ENCODE results near the gene COTL1. TPM values are rescaled to one million over a fixed set of nuclear protein-coding genes. Genes with fewer than 3 reads are reported as not detected.
A peak's percentile ranks its signal among the peaks of the same experiment; 100 is the strongest.

The COTL1 gene
- total RNA-seq, 1 experiment from 2014 or later: 102 TPM

DNA sequence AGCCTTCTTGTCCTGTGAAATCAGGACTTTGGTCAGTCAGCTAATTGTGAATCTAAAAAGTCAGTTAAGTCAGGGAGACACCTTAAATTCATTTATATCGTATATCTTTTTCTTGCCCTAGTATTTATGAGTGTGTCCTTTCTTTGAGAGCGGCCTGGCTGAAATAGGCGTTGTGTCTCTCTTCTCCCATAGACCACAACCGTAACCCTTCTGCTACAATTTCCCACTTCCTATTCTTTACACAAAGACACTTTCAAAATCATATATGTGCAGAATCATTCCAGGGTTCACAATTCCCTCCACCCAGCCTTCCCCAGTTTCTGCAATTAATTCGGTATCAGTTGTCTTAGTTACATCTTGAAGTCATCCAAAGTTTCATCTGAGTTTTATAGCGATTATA is 14.0 kb upstream of the COTL1 start (continued):
- TF ChIP-seq, protein P1, sequence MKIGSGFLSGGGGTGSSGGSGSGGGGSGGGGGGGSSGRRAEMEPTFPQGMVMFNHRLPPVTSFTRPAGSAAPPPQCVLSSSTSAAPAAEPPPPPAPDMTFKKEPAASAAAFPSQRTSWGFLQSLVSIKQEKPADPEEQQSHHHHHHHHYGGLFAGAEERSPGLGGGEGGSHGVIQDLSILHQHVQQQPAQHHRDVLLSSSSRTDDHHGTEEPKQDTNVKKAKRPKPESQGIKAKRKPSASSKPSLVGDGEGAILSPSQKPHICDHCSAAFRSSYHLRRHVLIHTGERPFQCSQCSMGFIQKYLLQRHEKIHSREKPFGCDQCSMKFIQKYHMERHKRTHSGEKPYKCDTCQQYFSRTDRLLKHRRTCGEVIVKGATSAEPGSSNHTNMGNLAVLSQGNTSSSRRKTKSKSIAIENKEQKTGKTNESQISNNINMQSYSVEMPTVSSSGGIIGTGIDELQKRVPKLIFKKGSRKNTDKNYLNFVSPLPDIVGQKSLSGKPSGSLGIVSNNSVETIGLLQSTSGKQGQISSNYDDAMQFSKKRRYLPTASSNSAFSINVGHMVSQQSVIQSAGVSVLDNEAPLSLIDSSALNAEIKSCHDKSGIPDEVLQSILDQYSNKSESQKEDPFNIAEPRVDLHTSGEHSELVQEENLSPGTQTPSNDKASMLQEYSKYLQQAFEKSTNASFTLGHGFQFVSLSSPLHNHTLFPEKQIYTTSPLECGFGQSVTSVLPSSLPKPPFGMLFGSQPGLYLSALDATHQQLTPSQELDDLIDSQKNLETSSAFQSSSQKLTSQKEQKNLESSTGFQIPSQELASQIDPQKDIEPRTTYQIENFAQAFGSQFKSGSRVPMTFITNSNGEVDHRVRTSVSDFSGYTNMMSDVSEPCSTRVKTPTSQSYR (CRISPR knock-in tag; IDR thresholded peaks at IDR 0.05): no peak
- TF ChIP-seq ZNF219 (CRISPR knock-in tag; IDR thresholded peaks at IDR 0.05; ENCODE audit: borderline replicate concordance): no peak
- TF ChIP-seq, protein P2, sequence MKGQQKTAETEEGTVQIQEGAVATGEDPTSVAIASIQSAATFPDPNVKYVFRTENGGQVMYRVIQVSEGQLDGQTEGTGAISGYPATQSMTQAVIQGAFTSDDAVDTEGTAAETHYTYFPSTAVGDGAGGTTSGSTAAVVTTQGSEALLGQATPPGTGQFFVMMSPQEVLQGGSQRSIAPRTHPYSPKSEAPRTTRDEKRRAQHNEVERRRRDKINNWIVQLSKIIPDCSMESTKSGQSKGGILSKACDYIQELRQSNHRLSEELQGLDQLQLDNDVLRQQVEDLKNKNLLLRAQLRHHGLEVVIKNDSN (CRISPR knock-in tag; IDR thresholded peaks at IDR 0.05): no peak

DNA sequence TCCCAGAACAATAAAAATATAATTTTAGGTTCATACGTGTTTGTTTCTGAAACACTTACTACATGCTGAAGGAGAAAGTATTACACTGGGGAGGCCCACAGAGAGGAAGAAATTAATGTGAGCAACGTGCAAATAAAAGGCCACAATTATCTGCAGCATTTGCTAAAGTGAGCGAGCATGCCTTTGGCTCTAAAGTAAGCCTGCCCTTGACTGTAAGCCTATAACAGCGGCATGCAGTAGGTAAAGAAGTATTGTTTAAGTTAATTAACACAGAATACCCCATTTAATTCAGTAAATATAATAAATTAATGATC is 13.2 kb upstream of the COTL1 start:
- no peaks in the 10 kb centered on the region for H3K27me3 Mint-ChIP-seq (ENCODE audit: low read depth)
- peaks cover 6% of the 10 kb centered on the region for H3K4me1 Mint-ChIP-seq
- TF ChIP-seq CREB1 (CRISPR knock-in tag; IDR thresholded peaks at IDR 0.05) (no peak), ATF1 (CRISPR knock-in tag; IDR thresholded peaks at IDR 0.05) (no peak)
- TF ChIP-seq, protein P3, sequence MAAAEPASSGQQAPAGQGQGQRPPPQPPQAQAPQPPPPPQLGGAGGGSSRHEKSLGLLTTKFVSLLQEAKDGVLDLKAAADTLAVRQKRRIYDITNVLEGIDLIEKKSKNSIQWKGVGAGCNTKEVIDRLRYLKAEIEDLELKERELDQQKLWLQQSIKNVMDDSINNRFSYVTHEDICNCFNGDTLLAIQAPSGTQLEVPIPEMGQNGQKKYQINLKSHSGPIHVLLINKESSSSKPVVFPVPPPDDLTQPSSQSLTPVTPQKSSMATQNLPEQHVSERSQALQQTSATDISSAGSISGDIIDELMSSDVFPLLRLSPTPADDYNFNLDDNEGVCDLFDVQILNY (CRISPR knock-in tag; IDR thresholded peaks at IDR 0.05): no peak
- CTCF ChIA-PET: no interaction called here
- H3K27ac Mint-ChIP-seq: no peak overlapping the region
- no peak overlapping the region for H3K4me3 Mint-ChIP-seq
- H3K9me3 Mint-ChIP-seq: no peaks in the 10 kb centered on the region
- POLR2A ChIA-PET: no interaction called here
- no peak for DNase-seq (ENCODE audit: low spot score)
- no peak for ATAC-seq
- no peaks in the 10 kb centered on the region for H3K36me3 Mint-ChIP-seq

DNA sequence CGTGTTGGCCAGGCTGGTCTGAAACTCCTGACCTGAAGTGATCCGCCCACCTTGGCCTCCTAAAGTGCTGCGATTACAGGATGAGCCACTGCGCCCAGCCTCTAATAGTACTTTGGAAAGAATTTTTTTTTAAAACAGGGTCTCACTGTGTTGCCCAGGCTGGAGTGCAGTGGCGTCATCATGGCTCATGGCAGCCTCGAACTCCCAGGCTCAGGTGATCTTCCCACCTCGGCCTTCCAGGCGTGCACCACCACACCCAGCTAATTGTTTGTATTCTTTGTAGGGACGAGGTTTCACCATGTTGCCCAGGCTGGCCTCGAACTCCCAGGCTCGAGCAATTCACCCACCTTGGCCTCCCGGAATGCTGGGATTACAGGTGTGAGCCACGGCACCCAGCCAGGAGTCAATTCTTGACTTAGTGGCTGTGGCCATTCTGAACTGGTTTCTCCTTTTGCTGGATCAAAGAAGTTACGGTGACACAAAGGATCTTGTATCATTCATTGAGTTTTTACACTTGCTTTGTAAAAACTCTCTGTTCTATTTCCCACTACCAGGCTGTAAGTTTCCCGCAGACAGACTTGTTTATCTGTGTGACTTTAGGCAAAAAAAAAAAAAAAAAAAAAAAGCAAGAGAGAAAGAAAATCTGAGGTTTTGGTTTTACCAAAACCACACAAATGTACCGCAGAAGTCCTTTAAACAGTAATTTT is 12.7 kb upstream of the COTL1 start:
- ATAC-seq (no peak), DNase-seq (ENCODE audit: low spot score) (no peak)
- ChIA-PET POLR2A (no interaction called here), CTCF (no interaction called here)
- Mint-ChIP-seq H3K4me3 (no peak overlapping the region), H3K27me3 (ENCODE audit: low read depth) (no peaks in the 10 kb centered on the region), H3K36me3 (no peaks in the 10 kb centered on the region), H3K9me3 (no peaks in the 10 kb centered on the region), H3K4me1 (peaks cover 9% of the 10 kb centered on the region), H3K27ac (no peak overlapping the region)
- peak; percentile 68; the same call in 1 of the 2 replicates for TF ChIP-seq ZNF121 (CRISPR knock-in tag; IDR thresholded peaks at IDR 0.05)
- no peak for TF ChIP-seq CBFB (CRISPR knock-in tag; IDR thresholded peaks at IDR 0.05; ENCODE audit: low read depth)

DNA sequence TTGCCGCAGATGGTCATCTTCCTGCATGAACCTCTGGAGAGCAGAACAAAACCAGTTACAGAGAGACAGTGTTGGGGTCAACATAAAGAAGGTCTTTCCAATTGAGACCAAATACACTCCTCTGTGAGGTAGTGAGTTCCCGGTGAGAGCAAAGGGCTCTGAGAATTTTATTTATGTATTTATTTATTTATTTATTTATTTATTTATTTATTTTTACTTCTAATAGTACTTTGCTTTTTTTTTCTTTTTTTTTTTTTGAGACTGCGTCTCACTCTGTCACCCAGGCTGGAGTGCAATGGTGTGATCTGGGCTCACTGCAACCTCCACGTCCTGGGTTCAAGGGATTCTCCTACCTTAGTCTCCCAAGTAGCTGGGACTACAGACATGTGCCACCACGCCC is 12.1 kb upstream of the COTL1 start:
- Mint-ChIP-seq H3K27me3 (ENCODE audit: low read depth) (no peaks in the 10 kb centered on the region), H3K27ac (no peak overlapping the region; the same call in 1 of the 2 replicates), H3K36me3 (no peaks in the 10 kb centered on the region), H3K4me3 (no peak overlapping the region), H3K4me1 (peaks cover 10% of the 10 kb centered on the region), H3K9me3 (no peaks in the 10 kb centered on the region)
- no peak for DNase-seq (ENCODE audit: low spot score)
- no peak for ATAC-seq
- ChIA-PET POLR2A (interaction anchor here (0.5 kb wide), 2 partner anchors 109 to 356 kb away, joined by 3 to 5 read pairs; no protein-coding TSS in a partner anchor), CTCF (interaction anchor here (0.6 to 1.7 kb wide), 6 partner anchors 10 to 96 kb away, joined by 3 to 10 read pairs (median 3); partner anchors contain the start of gene KLHL36)
- TF ChIP-seq, protein P4, sequence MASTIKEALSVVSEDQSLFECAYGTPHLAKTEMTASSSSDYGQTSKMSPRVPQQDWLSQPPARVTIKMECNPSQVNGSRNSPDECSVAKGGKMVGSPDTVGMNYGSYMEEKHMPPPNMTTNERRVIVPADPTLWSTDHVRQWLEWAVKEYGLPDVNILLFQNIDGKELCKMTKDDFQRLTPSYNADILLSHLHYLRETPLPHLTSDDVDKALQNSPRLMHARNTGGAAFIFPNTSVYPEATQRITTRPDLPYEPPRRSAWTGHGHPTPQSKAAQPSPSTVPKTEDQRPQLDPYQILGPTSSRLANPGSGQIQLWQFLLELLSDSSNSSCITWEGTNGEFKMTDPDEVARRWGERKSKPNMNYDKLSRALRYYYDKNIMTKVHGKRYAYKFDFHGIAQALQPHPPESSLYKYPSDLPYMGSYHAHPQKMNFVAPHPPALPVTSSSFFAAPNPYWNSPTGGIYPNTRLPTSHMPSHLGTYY (CRISPR knock-in tag; IDR thresholded peaks at IDR 0.05): no peak
- TF ChIP-seq HMGA2 (CRISPR knock-in tag; IDR thresholded peaks at IDR 0.05): 0 out of 2 replicates have a peak, but pooled peaks have one; percentile 16

DNA sequence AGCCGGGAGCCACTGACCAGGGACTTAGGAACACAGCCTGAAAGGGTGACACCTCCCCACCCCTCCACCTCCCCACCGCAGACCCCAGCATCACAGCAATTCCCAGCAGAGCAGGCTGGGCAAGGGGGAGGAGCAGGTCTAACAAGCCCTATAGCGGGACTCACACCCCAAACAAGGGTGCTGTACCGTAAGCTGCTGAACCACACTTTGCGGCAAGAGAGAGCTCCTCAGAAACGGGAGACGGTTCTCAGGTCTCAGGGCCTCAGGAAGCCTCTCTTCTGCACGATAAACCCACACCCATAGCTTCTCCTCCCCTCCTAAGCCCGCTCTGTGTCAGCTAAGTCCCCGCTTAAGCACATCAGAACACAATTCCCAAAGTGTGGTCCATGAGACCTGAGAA is 11.7 kb upstream of the COTL1 start:
- H3K27ac Mint-ChIP-seq: no peak overlapping the region; the same call in 1 of the 2 replicates
- no peaks in the 10 kb centered on the region for H3K36me3 Mint-ChIP-seq
- POLR2A ChIA-PET: interaction anchor here (0.5 kb wide), 2 partner anchors 110 to 356 kb away, joined by 3 to 5 read pairs; no protein-coding TSS in a partner anchor
- no peak for DNase-seq (ENCODE audit: low spot score)
- H3K9me3 Mint-ChIP-seq: no peaks in the 10 kb centered on the region
- CTCF ChIA-PET: interaction anchor here (0.6 to 1.7 kb wide), 8 partner anchors 10 to 109 kb away, joined by 3 to 10 read pairs (median 3); partner anchors contain the start of gene KLHL36
- H3K4me3 Mint-ChIP-seq: no peak overlapping the region
- H3K4me1 Mint-ChIP-seq: peaks cover 10% of the 10 kb centered on the region
- TF ChIP-seq NR1H2 (CRISPR knock-in tag; IDR thresholded peaks at IDR 0.05) (no peak), ZNF263 (CRISPR knock-in tag; IDR thresholded peaks at IDR 0.05; ENCODE audit: low read depth) (no peak)
- ATAC-seq: peak; percentile 54
- H3K27me3 Mint-ChIP-seq (ENCODE audit: low read depth): no peaks in the 10 kb centered on the region

All from WTC11 (cell line).